SK-N-SH treated with all-trans-retinoic acid at 6 μM for 48 hours (cell line): ENCODE measurements around the gene VTI1A.

Experiments
- TCF4 ChIP-seq: fragments of 250-450 bp; sonication (Bioruptor Pico); IDR thresholded peaks from 2 replicates; pipeline ENCODE4 v1.8.0; 2021; ENCODE audit warnings: mild to moderate bottlenecking, moderate library complexity, borderline replicate concordance
- ZFP3 ChIP-seq: fragments of 250-450 bp; sonication (Bioruptor Pico); IDR thresholded peaks from 2 replicates; pipeline ENCODE4 v1.5.0; 2020; ENCODE audit warnings: mild to moderate bottlenecking, moderate library complexity
- TF ChIP-seq, protein P1 (sequence below): fragments of 250-450 bp; sonication (Bioruptor Pico); IDR thresholded peaks from 2 replicates; pipeline ENCODE4 v1.8.0; 2020; ENCODE audit warnings: mild to moderate bottlenecking, moderate library complexity, borderline replicate concordance
- TF ChIP-seq, protein P2 (sequence below): fragments of 250-450 bp; sonication (Bioruptor Pico); IDR thresholded peaks from 2 replicates; pipeline ENCODE4 v1.5.1; 2020; ENCODE audit warnings: low read depth, mild to moderate bottlenecking, moderate library complexity
- TF ChIP-seq, protein P3 (sequence below): fragments of 250-450 bp; sonication (Bioruptor Pico); IDR thresholded peaks from 2 replicates; pipeline ENCODE4 v1.8.0; 2021; ENCODE audit warnings: low read depth, mild to moderate bottlenecking, moderate library complexity, borderline replicate concordance

DNA sequence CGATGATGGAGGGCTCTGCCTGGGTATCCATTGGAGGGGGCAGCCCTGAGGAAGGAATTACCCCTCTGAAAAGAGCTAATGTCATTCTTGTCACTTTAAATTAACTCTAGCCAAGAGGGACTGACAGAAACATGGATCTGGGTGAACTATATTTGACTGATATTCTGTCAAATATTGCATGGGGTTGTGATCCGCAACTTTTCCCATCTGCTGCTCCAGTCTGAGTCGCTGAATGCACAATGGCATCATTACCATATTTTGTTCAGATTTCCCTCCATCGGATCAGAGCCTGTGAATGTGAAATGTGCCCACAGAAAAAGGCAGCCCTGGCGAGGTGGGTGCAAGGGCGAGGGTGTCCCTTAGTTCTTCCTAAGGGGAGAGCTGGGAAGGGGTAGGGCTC, 402.5 kb downstream of the VTI1A start:
- TF ChIP-seq ZFP3 (CRISPR knock-in tag), result no peak
- TF ChIP-seq, protein P1, sequence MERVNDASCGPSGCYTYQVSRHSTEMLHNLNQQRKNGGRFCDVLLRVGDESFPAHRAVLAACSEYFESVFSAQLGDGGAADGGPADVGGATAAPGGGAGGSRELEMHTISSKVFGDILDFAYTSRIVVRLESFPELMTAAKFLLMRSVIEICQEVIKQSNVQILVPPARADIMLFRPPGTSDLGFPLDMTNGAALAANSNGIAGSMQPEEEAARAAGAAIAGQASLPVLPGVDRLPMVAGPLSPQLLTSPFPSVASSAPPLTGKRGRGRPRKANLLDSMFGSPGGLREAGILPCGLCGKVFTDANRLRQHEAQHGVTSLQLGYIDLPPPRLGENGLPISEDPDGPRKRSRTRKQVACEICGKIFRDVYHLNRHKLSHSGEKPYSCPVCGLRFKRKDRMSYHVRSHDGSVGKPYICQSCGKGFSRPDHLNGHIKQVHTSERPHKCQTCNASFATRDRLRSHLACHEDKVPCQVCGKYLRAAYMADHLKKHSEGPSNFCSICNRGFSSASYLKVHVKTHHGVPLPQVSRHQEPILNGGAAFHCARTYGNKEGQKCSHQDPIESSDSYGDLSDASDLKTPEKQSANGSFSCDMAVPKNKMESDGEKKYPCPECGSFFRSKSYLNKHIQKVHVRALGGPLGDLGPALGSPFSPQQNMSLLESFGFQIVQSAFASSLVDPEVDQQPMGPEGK (CRISPR knock-in tag), result no peak
- TF ChIP-seq, protein P2, sequence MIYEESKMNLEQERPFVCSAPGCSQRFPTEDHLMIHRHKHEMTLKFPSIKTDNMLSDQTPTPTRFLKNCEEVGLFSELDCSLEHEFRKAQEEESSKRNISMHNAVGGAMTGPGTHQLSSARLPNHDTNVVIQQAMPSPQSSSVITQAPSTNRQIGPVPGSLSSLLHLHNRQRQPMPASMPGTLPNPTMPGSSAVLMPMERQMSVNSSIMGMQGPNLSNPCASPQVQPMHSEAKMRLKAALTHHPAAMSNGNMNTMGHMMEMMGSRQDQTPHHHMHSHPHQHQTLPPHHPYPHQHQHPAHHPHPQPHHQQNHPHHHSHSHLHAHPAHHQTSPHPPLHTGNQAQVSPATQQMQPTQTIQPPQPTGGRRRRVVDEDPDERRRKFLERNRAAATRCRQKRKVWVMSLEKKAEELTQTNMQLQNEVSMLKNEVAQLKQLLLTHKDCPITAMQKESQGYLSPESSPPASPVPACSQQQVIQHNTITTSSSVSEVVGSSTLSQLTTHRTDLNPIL, result no peak
- no peak for TF ChIP-seq TCF4 (CRISPR knock-in tag)
- TF ChIP-seq, protein P3, sequence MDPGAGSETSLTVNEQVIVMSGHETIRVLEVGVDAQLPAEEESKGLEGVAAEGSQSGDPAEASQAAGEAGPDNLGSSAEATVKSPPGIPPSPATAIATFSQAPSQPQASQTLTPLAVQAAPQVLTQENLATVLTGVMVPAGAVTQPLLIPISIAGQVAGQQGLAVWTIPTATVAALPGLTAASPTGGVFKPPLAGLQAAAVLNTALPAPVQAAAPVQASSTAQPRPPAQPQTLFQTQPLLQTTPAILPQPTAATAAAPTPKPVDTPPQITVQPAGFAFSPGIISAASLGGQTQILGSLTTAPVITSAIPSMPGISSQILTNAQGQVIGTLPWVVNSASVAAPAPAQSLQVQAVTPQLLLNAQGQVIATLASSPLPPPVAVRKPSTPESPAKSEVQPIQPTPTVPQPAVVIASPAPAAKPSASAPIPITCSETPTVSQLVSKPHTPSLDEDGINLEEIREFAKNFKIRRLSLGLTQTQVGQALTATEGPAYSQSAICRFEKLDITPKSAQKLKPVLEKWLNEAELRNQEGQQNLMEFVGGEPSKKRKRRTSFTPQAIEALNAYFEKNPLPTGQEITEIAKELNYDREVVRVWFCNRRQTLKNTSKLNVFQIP (CRISPR knock-in tag), result no peak
